ENCODE data around the gene ARL15. TPM values are rescaled to one million over a fixed set of nuclear protein-coding genes. Genes with fewer than 3 reads are reported as not detected.

The ARL15 gene
- total RNA-seq, 1 donor from 2014 or later, result 29.5 TPM

DNA sequence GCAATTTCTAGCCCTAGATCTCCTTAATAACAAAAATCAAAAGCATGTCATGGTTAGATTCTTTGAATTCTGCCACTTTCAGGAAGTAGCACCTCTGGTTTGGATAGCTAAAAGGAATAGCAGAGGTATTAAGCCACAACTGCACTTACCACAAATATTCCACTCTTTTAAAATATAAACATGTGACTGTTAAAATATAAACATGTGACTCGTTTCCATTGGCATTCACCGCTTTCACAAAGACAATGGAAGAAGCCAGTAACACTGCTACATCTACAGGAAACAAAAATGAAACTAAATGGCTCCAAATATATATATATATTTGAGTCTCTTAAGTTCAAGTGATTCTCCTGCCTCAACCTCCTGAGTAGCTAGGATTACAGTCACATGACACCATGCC lies 222.9 kb downstream of the ARL15 start:
- H3K4me3 ChIP-seq, result no peak overlapping the region
- no peaks in the 10 kb centered on the region for H3K27me3 ChIP-seq
- H3K36me3 ChIP-seq, result no peaks in the 10 kb centered on the region
- intact Hi-C loops (cut with DNase I), result no loop called here
- TF ChIP-seq, protein P1, sequence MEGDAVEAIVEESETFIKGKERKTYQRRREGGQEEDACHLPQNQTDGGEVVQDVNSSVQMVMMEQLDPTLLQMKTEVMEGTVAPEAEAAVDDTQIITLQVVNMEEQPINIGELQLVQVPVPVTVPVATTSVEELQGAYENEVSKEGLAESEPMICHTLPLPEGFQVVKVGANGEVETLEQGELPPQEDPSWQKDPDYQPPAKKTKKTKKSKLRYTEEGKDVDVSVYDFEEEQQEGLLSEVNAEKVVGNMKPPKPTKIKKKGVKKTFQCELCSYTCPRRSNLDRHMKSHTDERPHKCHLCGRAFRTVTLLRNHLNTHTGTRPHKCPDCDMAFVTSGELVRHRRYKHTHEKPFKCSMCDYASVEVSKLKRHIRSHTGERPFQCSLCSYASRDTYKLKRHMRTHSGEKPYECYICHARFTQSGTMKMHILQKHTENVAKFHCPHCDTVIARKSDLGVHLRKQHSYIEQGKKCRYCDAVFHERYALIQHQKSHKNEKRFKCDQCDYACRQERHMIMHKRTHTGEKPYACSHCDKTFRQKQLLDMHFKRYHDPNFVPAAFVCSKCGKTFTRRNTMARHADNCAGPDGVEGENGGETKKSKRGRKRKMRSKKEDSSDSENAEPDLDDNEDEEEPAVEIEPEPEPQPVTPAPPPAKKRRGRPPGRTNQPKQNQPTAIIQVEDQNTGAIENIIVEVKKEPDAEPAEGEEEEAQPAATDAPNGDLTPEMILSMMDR (IDR thresholded peaks at IDR 0.05), result no peak
- peaks cover 4% of the 10 kb centered on the region for H3K4me1 ChIP-seq
- DNase-seq (no peak), ATAC-seq (no peak)
- H3K9me3 ChIP-seq, result no peaks in the 10 kb centered on the region
- no peak overlapping the region for H3K27ac ChIP-seq

DNA sequence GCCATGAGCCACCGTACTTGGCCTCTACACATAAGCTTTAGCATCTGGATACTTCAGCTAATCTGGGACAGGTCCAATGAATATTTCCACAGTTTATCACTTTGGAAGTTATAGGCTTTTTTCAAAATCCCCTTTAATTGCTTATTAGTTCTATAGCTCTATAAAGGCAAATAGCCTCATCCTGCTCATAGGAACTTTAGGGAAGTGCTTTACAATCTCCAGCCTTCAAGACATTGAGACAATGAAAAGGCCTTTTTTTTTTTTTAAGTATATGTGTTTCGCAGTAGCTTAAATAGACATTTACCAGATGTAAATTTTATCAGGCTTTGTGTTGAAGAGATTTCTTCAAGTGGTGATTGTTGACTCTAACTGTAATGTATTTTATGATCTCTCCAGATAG lies 224.2 kb downstream of the ARL15 start:
- ATAC-seq (no peak), DNase-seq (no peak)
- Histone ChIP-seq H3K27ac (no peak overlapping the region), H3K9me3 (no peaks in the 10 kb centered on the region), H3K36me3 (no peaks in the 10 kb centered on the region), H3K4me3 (no peak overlapping the region), H3K4me1 (peaks cover 2% of the 10 kb centered on the region), H3K27me3 (no peaks in the 10 kb centered on the region)
- intact Hi-C loops (cut with DNase I), result no loop called here
- TF ChIP-seq, protein P1 (IDR thresholded peaks at IDR 0.05), result no peak

DNA sequence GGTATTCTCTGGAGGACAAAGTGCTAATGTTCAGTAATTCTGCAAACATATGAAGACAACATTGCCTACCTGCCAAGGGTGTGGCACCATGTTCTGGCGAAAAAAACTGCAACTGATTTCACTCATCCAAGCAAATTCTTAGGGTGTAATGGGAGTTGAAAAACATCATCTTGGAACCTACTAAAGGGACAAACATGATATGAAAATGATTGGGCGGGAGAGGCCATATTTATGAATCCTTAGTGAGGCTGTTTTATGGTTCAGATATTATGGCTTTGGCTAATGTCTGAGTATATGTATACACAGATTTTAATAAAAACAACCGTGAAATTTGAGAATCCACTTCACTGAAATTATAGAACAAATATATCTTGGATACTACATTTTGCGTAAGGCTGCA lies 225.7 kb downstream of the ARL15 start:
- H3K27ac ChIP-seq, result no peak overlapping the region
- no peak overlapping the region for H3K4me3 ChIP-seq
- ATAC-seq (no peak), DNase-seq (no peak)
- no peaks in the 10 kb centered on the region for H3K4me1 ChIP-seq
- intact Hi-C loops (cut with DNase I), result no loop called here
- no peaks in the 10 kb centered on the region for H3K9me3 ChIP-seq
- TF ChIP-seq, protein P1 (IDR thresholded peaks at IDR 0.05), result no peak
- no peaks in the 10 kb centered on the region for H3K27me3 ChIP-seq
- H3K36me3 ChIP-seq, result no peaks in the 10 kb centered on the region

GRCh38 chr5:54083851-54084250 lies 226.5 kb downstream of the ARL15 start:
- no peak overlapping the region for H3K4me3 ChIP-seq
- H3K27me3 ChIP-seq, result no peaks in the 10 kb centered on the region
- H3K27ac ChIP-seq, result no peak overlapping the region
- no peak for ATAC-seq
- intact Hi-C loops (cut with DNase I), result no loop called here
- no peak for DNase-seq
- no peaks in the 10 kb centered on the region for H3K36me3 ChIP-seq
- H3K4me1 ChIP-seq, result no peaks in the 10 kb centered on the region
- no peaks in the 10 kb centered on the region for H3K9me3 ChIP-seq
- TF ChIP-seq, protein P1 (IDR thresholded peaks at IDR 0.05), result no peak

DNA sequence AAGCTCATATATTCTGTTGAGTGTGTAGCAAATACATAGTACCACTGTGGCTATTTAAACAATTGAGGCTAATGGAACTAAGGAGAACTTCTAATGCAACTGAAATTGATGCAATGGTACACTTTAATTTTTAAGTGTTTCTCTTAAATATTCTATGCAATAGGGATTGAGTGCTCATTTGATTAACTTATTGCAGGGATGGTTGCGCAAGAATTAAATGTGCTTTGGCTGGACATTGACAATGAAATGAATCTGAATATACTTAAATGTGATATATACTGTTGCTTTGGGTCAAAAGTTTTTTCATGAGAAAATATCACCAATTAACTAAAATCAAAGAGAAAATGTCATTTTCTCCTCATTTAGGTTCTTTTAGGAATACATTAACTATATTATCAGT lies 227.1 kb downstream of the ARL15 start:
- no peaks in the 10 kb centered on the region for H3K27me3 ChIP-seq
- no peak overlapping the region for H3K4me3 ChIP-seq
- DNase-seq (no peak), ATAC-seq (no peak)
- H3K27ac ChIP-seq, result no peak overlapping the region
- intact Hi-C loops (cut with DNase I), result no loop called here
- TF ChIP-seq, protein P1 (IDR thresholded peaks at IDR 0.05), result no peak
- H3K9me3 ChIP-seq, result no peaks in the 10 kb centered on the region
- H3K36me3 ChIP-seq, result no peaks in the 10 kb centered on the region
- no peaks in the 10 kb centered on the region for H3K4me1 ChIP-seq

DNA sequence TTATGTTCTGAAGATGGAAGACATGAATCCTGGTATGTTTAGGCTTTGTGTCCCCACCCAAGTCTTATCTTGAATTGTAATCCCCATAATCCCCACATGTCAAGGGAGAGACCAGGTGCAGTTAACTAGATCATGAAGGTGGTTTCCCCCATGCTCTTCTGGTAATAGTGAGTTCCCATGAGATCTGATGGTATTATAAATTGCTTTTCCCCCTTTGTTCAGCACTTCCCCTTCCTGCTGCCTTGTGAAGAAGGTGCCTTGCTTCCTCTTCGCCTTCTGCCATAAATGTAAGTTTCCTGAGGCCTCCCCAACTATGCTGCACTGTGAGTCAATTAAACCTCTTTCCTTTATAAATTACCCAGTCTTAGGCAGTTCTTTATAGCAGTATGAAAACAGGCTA lies 229.0 kb downstream of the ARL15 start:
- no peaks in the 10 kb centered on the region for H3K27me3 ChIP-seq
- no peak for ATAC-seq
- TF ChIP-seq, protein P1 (IDR thresholded peaks at IDR 0.05), result no peak

More for the DNA sequence above, 229.0 kb downstream of the ARL15 start:
- no peaks in the 10 kb centered on the region for H3K4me1 ChIP-seq
- H3K4me3 ChIP-seq, result no peak overlapping the region
- H3K36me3 ChIP-seq, result no peaks in the 10 kb centered on the region
- no peak overlapping the region for H3K27ac ChIP-seq
- DNase-seq, result no peak
- intact Hi-C loops (cut with DNase I), result no loop called here
- no peaks in the 10 kb centered on the region for H3K9me3 ChIP-seq
